Daoy (cell line): ENCODE results near the gene MBD6. TPM values are rescaled to one million over a fixed set of nuclear protein-coding genes. Genes with fewer than 3 reads are reported as not detected.
A peak's percentile ranks its signal among the peaks of the same experiment; 100 is the strongest.

Experiments used
- DNase-seq: peaks from one replicate; pipeline ENCODE4 v3.0.0-alpha.2; 2015; ENCODE audit warnings: low read depth
- total RNA-seq: library from RNA; depleted of rRNA; stranded (reverse); fragments of >200 nt; shearing (Covaris generic); gene quantifications from 2 replicates; pipeline ENCODE4 v1.2.3, GENCODE V29; 2014; rRNA removed

MBD6 gene
- total RNA-seq, result 0.57 and 0.91 TPM in 2 replicates

GRCh38 chr12:57522011-57522886 lies at the start of gene MBD6:
MBD6 (plus strand) TSS chr12:57522824; CDS start chr12:57524304, 1,480 bp downstream.
- DNase-seq, result peak; percentile 93

GRCh38 chr12:57473392-57473791 lies 49.2 kb upstream of the MBD6 start:
- no peak for DNase-seq

- DNase-seq, result no peak
Measured at GRCh38 chr12:57473886-57474285, 48.7 kb upstream of the MBD6 start.

- DNase-seq, result no peak
Measured at GRCh38 chr12:57474430-57474829, 48.2 kb upstream of the MBD6 start.

GRCh38 chr12:57474862-57475261 lies 47.8 kb upstream of the MBD6 start:
- DNase-seq, result no peak

- peak; percentile 40 for DNase-seq
Measured at GRCh38 chr12:57475271-57476161, 47.1 kb upstream of the MBD6 start.

GRCh38 chr12:57476162-57476992 lies 46.2 kb upstream of the MBD6 start:
- DNase-seq, result no peak

- no peak for DNase-seq
Measured at GRCh38 chr12:57476993-57477709, 45.5 kb upstream of the MBD6 start.

GRCh38 chr12:57477710-57478681 lies 44.6 kb upstream of the MBD6 start:
- DNase-seq, result peak; percentile 48

GRCh38 chr12:57479043-57479375 lies 43.6 kb upstream of the MBD6 start:
- no peak for DNase-seq

- no peak for DNase-seq
Measured at GRCh38 chr12:57479376-57480115, 43.1 kb upstream of the MBD6 start, which contains the start of gene ARHGAP9. ARHGAP9 (minus strand) TSS chr12:57479866; CDS start chr12:57479406, 460 bp downstream.

GRCh38 chr12:57481671-57482070 lies 41.0 kb upstream of the MBD6 start:
- no peak for DNase-seq

- no peak for DNase-seq
Measured at GRCh38 chr12:57483466-57483865, 39.2 kb upstream of the MBD6 start.

GRCh38 chr12:57485695-57486094 lies 36.9 kb upstream of the MBD6 start:
- DNase-seq, result no peak

GRCh38 chr12:57487055-57487596 lies 35.5 kb upstream of the MBD6 start:
- DNase-seq, result no peak

- peak; percentile 97 for DNase-seq
Measured at GRCh38 chr12:57487597-57488401, 34.8 kb upstream of the MBD6 start, which contains the start of gene MARS1. MARS1 (plus strand) TSS chr12:57488068; CDS start chr12:57488091, 23 bp downstream.

- DNase-seq, result no peak
Measured at GRCh38 chr12:57488402-57489156, 34.0 kb upstream of the MBD6 start.
